Tibial nerve (tissue), 3 donors: Measurements from ENCODE around the gene IL21R.

Source experiments
- POLR2A ChIP-seq, 2 donors: fragments of 450-650 bp; IDR thresholded peaks; one replicate each; pipeline ENCODE4 v1.6.1; 2017; ENCODE audit warnings: antibody characterized with exemption in 2 of 2, mild to moderate bottlenecking in 2 of 2, moderate library complexity in 2 of 2
- TF ChIP-seq, protein P1 (sequence below), 5 experiments: fragments of 200-600 bp in 3 of 5; fragments of 450-650 bp in 2 of 5; sonication (generic) in 3 of 5; IDR thresholded peaks; one replicate each; pipeline ENCODE4 v1.5.1; 2016 to 2019; ENCODE audit warnings: antibody characterized with exemption in 5 of 5, mild to moderate bottlenecking in 3 of 5, moderate library complexity in 2 of 5

GRCh38 chr16:27424772-27425498 is 23.0 kb downstream of the IL21R start:
- TF ChIP-seq, protein P1, sequence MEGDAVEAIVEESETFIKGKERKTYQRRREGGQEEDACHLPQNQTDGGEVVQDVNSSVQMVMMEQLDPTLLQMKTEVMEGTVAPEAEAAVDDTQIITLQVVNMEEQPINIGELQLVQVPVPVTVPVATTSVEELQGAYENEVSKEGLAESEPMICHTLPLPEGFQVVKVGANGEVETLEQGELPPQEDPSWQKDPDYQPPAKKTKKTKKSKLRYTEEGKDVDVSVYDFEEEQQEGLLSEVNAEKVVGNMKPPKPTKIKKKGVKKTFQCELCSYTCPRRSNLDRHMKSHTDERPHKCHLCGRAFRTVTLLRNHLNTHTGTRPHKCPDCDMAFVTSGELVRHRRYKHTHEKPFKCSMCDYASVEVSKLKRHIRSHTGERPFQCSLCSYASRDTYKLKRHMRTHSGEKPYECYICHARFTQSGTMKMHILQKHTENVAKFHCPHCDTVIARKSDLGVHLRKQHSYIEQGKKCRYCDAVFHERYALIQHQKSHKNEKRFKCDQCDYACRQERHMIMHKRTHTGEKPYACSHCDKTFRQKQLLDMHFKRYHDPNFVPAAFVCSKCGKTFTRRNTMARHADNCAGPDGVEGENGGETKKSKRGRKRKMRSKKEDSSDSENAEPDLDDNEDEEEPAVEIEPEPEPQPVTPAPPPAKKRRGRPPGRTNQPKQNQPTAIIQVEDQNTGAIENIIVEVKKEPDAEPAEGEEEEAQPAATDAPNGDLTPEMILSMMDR (IDR thresholded peaks at IDR 0.05): no peak
- TF ChIP-seq POLR2A (IDR thresholded peaks at IDR 0.05): no peak
